H1 (cell line): ENCODE measurements around the gene PCDHB6. TPM values are rescaled to one million over a fixed set of nuclear protein-coding genes. Genes with fewer than 3 reads are reported as not detected.

ENCODE experiments used
- CTCF ChIA-PET: fragments of 300-600 bp; sonication (Branson Sonifier 250); formaldehyde crosslinking; loops from one replicate; lab custom pipeline; 2021; ENCODE audit not compliant: partially characterized antibody; lab: Charles Lee
- POLR2A ChIA-PET: fragments of 300-600 bp; sonication (Branson Sonifier 250); formaldehyde crosslinking; loops from one replicate; lab custom pipeline; 2021; ENCODE audit warnings: inconsistent platforms; ENCODE audit not compliant: partially characterized antibody; lab: Charles Lee
- DNase-seq, 2 experiments: peaks; one replicate each; pipeline versions ENCODE4 v3.0.0 to v3.0.0-alpha.2; 2010 to 2022; ENCODE audit warnings: low spot score in 2 of 2, low read depth in 1 of 2, mixed read lengths in 1 of 2
- FAIRE-seq: peaks from 2 replicates; lab custom pipeline; 2011; peaks lifted over from hg19 to GRCh38; lab: Jason Lieb, UNC
- H2AFZ ChIP-seq: 2 replicates; pipeline ENCODE4 v1.8.1; 2012; ENCODE audit warnings: low read length, inconsistent platforms
- H2AK5ac ChIP-seq: 2 replicates; pipeline ENCODE4 v1.6.1; 2013; ENCODE audit warnings: low read depth, low read length
- H2BK120ac ChIP-seq: replicated peaks from 2 replicates; pipeline ENCODE3; 2013; ENCODE audit warnings: low read depth, low read length, inconsistent platforms
- H2BK12ac ChIP-seq: 2 replicates; pipeline ENCODE4 v1.6.1; 2013; ENCODE audit warnings: low read depth, low read length
- H2BK15ac ChIP-seq: 2 replicates; pipeline ENCODE4 v1.6.1; 2013; ENCODE audit warnings: low read length
- H2BK20ac ChIP-seq: 2 replicates; pipeline ENCODE4 v1.6.1; 2013; ENCODE audit warnings: low read length
- H2BK5ac ChIP-seq: 2 replicates; pipeline ENCODE4 v1.6.1; 2013; ENCODE audit warnings: low read depth, low read length
- H3K14ac ChIP-seq: 2 replicates; pipeline ENCODE4 v1.6.1; 2013; ENCODE audit warnings: inconsistent platforms; ENCODE audit not compliant: insufficient read length
- H3K18ac ChIP-seq: 2 replicates; pipeline ENCODE4 v1.6.1; 2013; ENCODE audit warnings: low read length; ENCODE audit errors: extremely low read depth
- H3K23ac ChIP-seq: 2 replicates; pipeline ENCODE4 v1.6.1; 2013; ENCODE audit warnings: inconsistent platforms; ENCODE audit not compliant: insufficient read length
- H3K23me2 ChIP-seq: 2 replicates; pipeline ENCODE4 v1.6.1; 2013; ENCODE audit warnings: low read depth, low read length
- H3K27ac ChIP-seq: 2 replicates; pipeline ENCODE4 v1.6.1; 2011; ENCODE audit warnings: low read depth, low read length, inconsistent platforms
- H3K27me3 ChIP-seq, 4 experiments: replicated peaks in 1 of 4; 1 replicate in 1 of 4; 2 replicates in 3 of 4; pipeline versions ENCODE4 v1.6.1 to v1.8.1; 2011 to 2013; ENCODE audit warnings: low read length in 3 of 4, mild to moderate bottlenecking in 3 of 4, inconsistent platforms in 2 of 4, mixed read lengths in 2 of 4, moderate library complexity in 1 of 4; ENCODE audit not compliant: control insufficient read depth in 3 of 4, insufficient read depth in 3 of 4; ENCODE audit errors: extremely low read depth in 1 of 4
- H3K36me3 ChIP-seq, 4 experiments: 2 replicates each; pipeline versions ENCODE4 v1.6.1 to v1.8.1; 2011 to 2013; ENCODE audit warnings: mild to moderate bottlenecking in 4 of 4, low read length in 3 of 4, moderate library complexity in 2 of 4, control low read depth in 1 of 4, inconsistent platforms in 1 of 4; ENCODE audit not compliant: insufficient read depth in 4 of 4, control insufficient read depth in 2 of 4
- H3K4ac ChIP-seq: replicated peaks from 2 replicates; pipeline ENCODE3; 2013; ENCODE audit warnings: low read length, low read depth, mixed read lengths, inconsistent platforms; ENCODE audit not compliant: insufficient read length
- H3K4me1 ChIP-seq, 4 experiments: replicated peaks in 1 of 4; 1 replicate in 1 of 4; 2 replicates in 3 of 4; pipeline versions ENCODE4 v1.6.1 to v1.8.1; 2011 to 2013; ENCODE audit warnings: low read length in 3 of 4, inconsistent platforms in 2 of 4, mixed read lengths in 1 of 4; ENCODE audit not compliant: insufficient read depth in 4 of 4, control insufficient read depth in 3 of 4
- H3K4me2 ChIP-seq, 2 experiments: 2 replicates each; pipeline versions ENCODE4 v1.6.1 to v1.8.1; 2011 to 2013; ENCODE audit warnings: low read depth in 2 of 2, low read length in 2 of 2, control low read depth in 1 of 2, inconsistent platforms in 1 of 2, mild to moderate bottlenecking in 1 of 2; ENCODE audit not compliant: insufficient read depth in 1 of 2
- H3K4me3 ChIP-seq, 4 experiments: fragments of 200-600, 300-600 bp in 1 of 4; sonication (generic), shearing (Covaris generic), sonication (Bioruptor Twin) in 1 of 4; 2 replicates each; pipeline versions ENCODE4 v1.5.1 to v1.8.1; 2011 to 2016; ENCODE audit warnings: low read length in 4 of 4, low read depth in 3 of 4, control low read depth in 2 of 4, inconsistent platforms in 2 of 4, mild to moderate bottlenecking in 2 of 4, mixed read lengths in 1 of 4, moderate library complexity in 1 of 4; ENCODE audit not compliant: insufficient read depth in 2 of 4; ENCODE audit errors: extremely low read depth in 1 of 4
- H3K56ac ChIP-seq: replicated peaks from 2 replicates; pipeline ENCODE3; 2013; ENCODE audit warnings: low read depth, mild to moderate bottlenecking, mixed read lengths, low read length, inconsistent platforms; ENCODE audit not compliant: insufficient read length
- H3K79me1 ChIP-seq: 2 replicates; pipeline ENCODE4 v1.6.1; 2013; ENCODE audit warnings: low read depth, low read length, control low read depth
- H3K79me2 ChIP-seq, 2 experiments: 2 replicates each; pipeline versions ENCODE4 v1.6.1 to v1.8.1; 2012 to 2013; ENCODE audit warnings: low read length in 2 of 2, mild to moderate bottlenecking in 2 of 2, inconsistent platforms in 1 of 2; ENCODE audit not compliant: insufficient read depth in 2 of 2, control insufficient read depth in 1 of 2
- H3K9ac ChIP-seq, 4 experiments: replicated peaks in 1 of 4; 1 replicate in 1 of 4; 2 replicates in 3 of 4; pipeline versions ENCODE4 v1.6.1 to v1.8.1; 2011 to 2013; ENCODE audit warnings: low read depth in 3 of 4, low read length in 3 of 4, control low read depth in 2 of 4, mild to moderate bottlenecking in 2 of 4, moderate library complexity in 2 of 4, inconsistent platforms in 1 of 4; ENCODE audit errors: extremely low read depth in 1 of 4
- H3K9me3 ChIP-seq, 2 experiments: 2 replicates each; pipeline versions ENCODE4 v1.6.1 to v1.8.1; 2012 to 2013; ENCODE audit warnings: mild to moderate bottlenecking in 2 of 2, moderate library complexity in 2 of 2, control low read depth in 1 of 2, inconsistent platforms in 1 of 2, low read depth in 1 of 2, low read length in 1 of 2, mixed read lengths in 1 of 2; ENCODE audit not compliant: insufficient read depth in 2 of 2
- H4K20me1 ChIP-seq, 2 experiments: replicated peaks in 1 of 2; 2 replicates each; pipeline versions ENCODE3 to v1.8.1; 2011 to 2013; ENCODE audit warnings: inconsistent platforms in 2 of 2, low read length in 2 of 2, mild to moderate bottlenecking in 1 of 2; ENCODE audit not compliant: insufficient read depth in 2 of 2, control insufficient read depth in 1 of 2
- H4K5ac ChIP-seq: 2 replicates; pipeline ENCODE4 v1.6.1; 2013; ENCODE audit warnings: low read length, low read depth, mixed read lengths, inconsistent platforms; ENCODE audit not compliant: insufficient read length
- H4K8ac ChIP-seq: 2 replicates; pipeline ENCODE4 v1.8.0; 2013; ENCODE audit warnings: mild to moderate bottlenecking, moderate library complexity, low read length, inconsistent platforms; ENCODE audit not compliant: insufficient read depth; ENCODE audit errors: extremely low read depth
- H4K91ac ChIP-seq: replicated peaks from 2 replicates; pipeline ENCODE3; 2013; ENCODE audit warnings: low read length, mixed read lengths, inconsistent platforms; ENCODE audit not compliant: insufficient read length
- ASH2L ChIP-seq: fragments of 200-600, 300-600 bp; sonication (generic); IDR thresholded peaks from one replicate; pipeline ENCODE4 v1.7.1; 2017; ENCODE audit warnings: low read length
- ATF3 ChIP-seq: IDR thresholded peaks from 2 replicates; pipeline ENCODE4 v1.6.1; 2011; ENCODE audit warnings: low read depth, mild to moderate bottlenecking, low read length; ENCODE audit not compliant: insufficient read depth
- GTF2F1 ChIP-seq: IDR thresholded peaks from 2 replicates; pipeline ENCODE4 v1.6.1; 2012; ENCODE audit warnings: low read depth, low read length, improper control_type of control experiment, borderline replicate concordance
- NANOG ChIP-seq: IDR thresholded peaks from 2 replicates; pipeline ENCODE4 v1.6.1; 2011; ENCODE audit warnings: low read length, low read depth, mild to moderate bottlenecking, inconsistent platforms; ENCODE audit not compliant: insufficient read depth, poor library complexity, severe bottlenecking
- POU5F1 ChIP-seq: IDR thresholded peaks from 2 replicates; pipeline ENCODE4 v1.6.1; 2011; ENCODE audit warnings: low read depth, mild to moderate bottlenecking, low read length, moderate library complexity
- RAD21 ChIP-seq, 2 experiments: IDR thresholded peaks in 1 of 2; conservative IDR thresholded peaks in 1 of 2; 2 replicates each; pipeline ENCODE4 v1.6.1; 2011; ENCODE audit warnings: low read depth in 2 of 2, low read length in 2 of 2, improper control_type of control experiment in 1 of 2, inconsistent platforms in 1 of 2, mild to moderate bottlenecking in 1 of 2, moderate library complexity in 1 of 2
- SIN3A ChIP-seq, 2 experiments: IDR thresholded peaks in 1 of 2; conservative IDR thresholded peaks in 1 of 2; 2 replicates each; pipeline ENCODE4 v1.6.1; 2011 to 2012; ENCODE audit warnings: low read length in 2 of 2, improper control_type of control experiment in 1 of 2, low read depth in 1 of 2, mild to moderate bottlenecking in 1 of 2
- SUZ12 ChIP-seq: fragments of 200-600 bp; sonication (generic); IDR thresholded peaks from 2 replicates; pipeline ENCODE4 v1.6.1; 2012; ENCODE audit warnings: mild to moderate bottlenecking, inconsistent platforms, low read length, moderate library complexity, mixed read lengths
- TCF12 ChIP-seq: IDR thresholded peaks from 2 replicates; pipeline ENCODE4 v1.6.1; 2011; ENCODE audit warnings: low read depth, mild to moderate bottlenecking, low read length
- WGBS, 2 experiments: shearing (Covaris generic) in 1 of 2; methylation state at CpG; one replicate each; pipeline versions ENCODE4 v1.1.6 to v1.1.7; 2013 to 2015; ENCODE audit warnings: low lambda C conversion rate in 2 of 2, mixed read lengths in 2 of 2, inconsistent platforms in 1 of 2, low coverage in 1 of 2, missing lambda C conversion rate in 1 of 2; ENCODE audit not compliant: insufficient replicate concordance in 2 of 2, insufficient coverage in 1 of 2, insufficient read length in 1 of 2; ENCODE audit errors: extremely low coverage in 1 of 2, missing lambda C conversion rate in 1 of 2; 5-methylcytosine and 5-hydroxymethylcytosine counted together
- polyA plus RNA-seq, 7 experiments: library from polyadenylated mRNA; depleted of rRNA in 3 of 7; stranded (reverse) in 5 of 7; unstranded in 2 of 7; fragments of >200 nt in 5 of 7; fragments of 200-250 nt in 2 of 7; gene quantifications; 1 replicate in 5 of 7; 2 replicates in 1 of 7; 4 replicates in 1 of 7; pipeline versions ENCODE4 v1.2.1 to v1.2.3, GENCODE V29; 2011 to 2013; ENCODE audit warnings: missing spikeins in 2 of 7, mixed read lengths in 2 of 7
- total RNA-seq: library from RNA; stranded (reverse); fragmentation: NEBNext Ultra II Directional; extraction: Animal tissue kit (Norgen Biotek cat#: 25700); gene quantifications from 2 replicates; pipeline ENCODE4 v1.2.1, GENCODE V29; 2021

Gene PCDHB6
- total and polyA plus RNA-seq, 2 of the 8 experiments (the other 6 are each of a cell fraction or from before 2014, with no cell fraction given): 0.28 to 0.29 TPM

- Histone ChIP-seq H3K23me2 (no peaks in the 10 kb centered on the region), H3K4me1 (no peaks in the 10 kb centered on the region), H3K4me2 (no peak overlapping the region), H2AFZ (no peak overlapping the region), H4K8ac (no peak overlapping the region; the same call in 1 of the 2 replicates), H3K9ac (no peak overlapping the region), H3K36me3 (no peaks in the 10 kb centered on the region), H4K5ac (no peak overlapping the region), H3K9me3 (peaks cover 5 to 11% of the 10 kb centered on the region in 2 experiments; a peak in 2 of 4 replicates), H2BK12ac (no peak overlapping the region), H2BK5ac (no peak overlapping the region), H3K27me3 (no peaks in the 10 kb centered on the region), H3K4me3 (no peak overlapping the region), H2AK5ac (no peak overlapping the region), H3K18ac (no peak overlapping the region), H4K91ac (no peak overlapping the region), H3K56ac (no peak overlapping the region), H3K23ac (no peak overlapping the region), H2BK15ac (no peak overlapping the region), H3K79me1 (no peaks in the 10 kb centered on the region), H3K79me2 (no peaks in the 10 kb centered on the region), H2BK120ac (no peak overlapping the region), H2BK20ac (no peak overlapping the region), H3K4ac (no peak overlapping the region), H4K20me1 (no peaks in the 10 kb centered on the region), H3K14ac (no peak overlapping the region), H3K27ac (no peak overlapping the region)
- POLR2A ChIA-PET: interaction anchor here (0.8 kb wide), 1 partner anchor 15 kb away, joined by 3 read pairs; no protein-coding TSS in a partner anchor
- WGBS, 2 experiments: 90% methylated on average over 33 of the region's 33 CpGs; no CpG with 5 or more reads in 1 of the 2 experiments
- FAIRE-seq (no peak), DNase-seq (no peak)
- TF ChIP-seq GTF2F1 (no peak), SUZ12 (no peak), NANOG (no peak), SIN3A (conservative IDR thresholded peaks at IDR 0.05 in 1 of 2, IDR thresholded peaks at IDR 0.05 in 1 of 2; ENCODE audit: low read depth in 1 of 2, low read length in 2 of 2) (no peak), ATF3 (no peak), RAD21 (IDR thresholded peaks at IDR 0.05 in 1 of 2, conservative IDR thresholded peaks at IDR 0.05 in 1 of 2; ENCODE audit: low read depth in 2 of 2, low read length in 2 of 2) (no peak), ASH2L (no peak), TCF12 (no peak), POU5F1 (no peak)
- CTCF ChIA-PET: interaction anchor here (0.6 to 1.9 kb wide), 15 partner anchors 9 to 402 kb away, joined by 3 to 9 read pairs (median 4); partner anchors contain the start of genes PCDHB10, PCDHB11, PCDHB12 and PCDHB16
Observed at GRCh38 chr5:141150224-141150992, 551 bp downstream of the PCDHB6 start.
